GM23338 (cell line): ENCODE results near the gene USH1C.

Experiments
- CREB1 ChIP-seq: fragments of 250-450 bp; sonication (Bioruptor Pico); IDR thresholded peaks from 2 replicates; pipeline ENCODE4 v1.5.0; 2020; ENCODE audit warnings: low read depth, mild to moderate bottlenecking, moderate library complexity
- EZH2 ChIP-seq: fragments of 200-600 bp; sonication (generic); IDR thresholded peaks from one replicate; pipeline ENCODE4 v1.8.0; 2017; ENCODE audit warnings: antibody characterized with exemption, mild to moderate bottlenecking, low read depth; ENCODE audit not compliant: unreplicated experiment
- EZH2phosphoT487 ChIP-seq: fragments of 200-600 bp; sonication (generic); IDR thresholded peaks from one replicate; pipeline ENCODE4 v1.8.1; 2018; ENCODE audit warnings: antibody characterized with exemption; ENCODE audit not compliant: unreplicated experiment
- JUNB ChIP-seq: IDR thresholded peaks from one replicate; pipeline ENCODE4 v1.6.1; 2016; ENCODE audit warnings: antibody characterized with exemption; ENCODE audit not compliant: unreplicated experiment
- NANOG ChIP-seq: IDR thresholded peaks from 2 replicates; pipeline ENCODE4 v1.6.1; 2016; ENCODE audit warnings: antibody characterized with exemption, borderline replicate concordance
- POLR2AphosphoS5 ChIP-seq: IDR thresholded peaks from 2 replicates; pipeline ENCODE4 v1.6.1; 2016; ENCODE audit warnings: antibody characterized with exemption, low read depth
- STAT1 ChIP-seq: IDR thresholded peaks from one replicate; pipeline ENCODE4 v1.6.1; 2016; ENCODE audit warnings: antibody characterized with exemption; ENCODE audit not compliant: unreplicated experiment
- ZNF114 ChIP-seq: fragments of 250-450 bp; sonication (Bioruptor Pico); IDR thresholded peaks from 2 replicates; pipeline ENCODE4 v1.5.0; 2020; ENCODE audit warnings: mild to moderate bottlenecking, moderate library complexity
- ZNF331 ChIP-seq: fragments of 250-450 bp; sonication (Bioruptor Pico); IDR thresholded peaks from 2 replicates; pipeline ENCODE4 v1.5.0; 2020; ENCODE audit warnings: low read depth, mild to moderate bottlenecking, moderate library complexity
- ZNF462 ChIP-seq: fragments of 250-450 bp; sonication (Bioruptor Pico); IDR thresholded peaks from 2 replicates; pipeline ENCODE4 v1.5.0; 2020; ENCODE audit warnings: mild to moderate bottlenecking, moderate library complexity
- TF ChIP-seq, protein P1 (sequence below), 2 experiments: fragments of 200-600 bp in 1 of 2; sonication (generic) in 1 of 2; conservative IDR thresholded peaks; 2 replicates each; pipeline versions ENCODE4 v1.5.1 to v1.6.1; 2016 to 2017; ENCODE audit warnings: antibody characterized with exemption in 2 of 2, low read depth in 2 of 2, mild to moderate bottlenecking in 2 of 2, moderate library complexity in 1 of 2
- TF ChIP-seq, protein P2 (sequence below): IDR thresholded peaks from one replicate; pipeline ENCODE4 v1.6.1; 2018; ENCODE audit warnings: antibody characterized with exemption; ENCODE audit not compliant: unreplicated experiment

DNA sequence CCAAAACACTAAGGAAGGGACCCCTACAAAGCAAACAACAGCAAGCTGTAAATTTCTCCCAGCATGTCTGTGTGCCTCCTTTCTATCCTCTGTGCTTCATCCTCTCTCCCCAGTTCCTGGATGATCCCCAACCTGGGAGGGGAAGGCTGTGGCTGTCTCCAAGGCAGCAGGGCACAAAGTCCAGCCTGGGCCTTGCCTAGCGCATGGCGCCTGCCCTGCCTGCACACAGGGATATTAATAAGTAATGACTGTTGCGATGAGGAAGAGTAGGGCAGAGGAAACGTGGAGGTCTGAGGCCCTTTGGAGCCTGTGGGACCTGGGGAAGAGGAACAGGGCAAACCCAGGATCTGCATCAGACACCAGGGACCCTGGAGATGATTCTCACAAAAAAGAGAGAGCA lies 2.0 kb downstream of the USH1C start:
- TF ChIP-seq, protein P1, sequence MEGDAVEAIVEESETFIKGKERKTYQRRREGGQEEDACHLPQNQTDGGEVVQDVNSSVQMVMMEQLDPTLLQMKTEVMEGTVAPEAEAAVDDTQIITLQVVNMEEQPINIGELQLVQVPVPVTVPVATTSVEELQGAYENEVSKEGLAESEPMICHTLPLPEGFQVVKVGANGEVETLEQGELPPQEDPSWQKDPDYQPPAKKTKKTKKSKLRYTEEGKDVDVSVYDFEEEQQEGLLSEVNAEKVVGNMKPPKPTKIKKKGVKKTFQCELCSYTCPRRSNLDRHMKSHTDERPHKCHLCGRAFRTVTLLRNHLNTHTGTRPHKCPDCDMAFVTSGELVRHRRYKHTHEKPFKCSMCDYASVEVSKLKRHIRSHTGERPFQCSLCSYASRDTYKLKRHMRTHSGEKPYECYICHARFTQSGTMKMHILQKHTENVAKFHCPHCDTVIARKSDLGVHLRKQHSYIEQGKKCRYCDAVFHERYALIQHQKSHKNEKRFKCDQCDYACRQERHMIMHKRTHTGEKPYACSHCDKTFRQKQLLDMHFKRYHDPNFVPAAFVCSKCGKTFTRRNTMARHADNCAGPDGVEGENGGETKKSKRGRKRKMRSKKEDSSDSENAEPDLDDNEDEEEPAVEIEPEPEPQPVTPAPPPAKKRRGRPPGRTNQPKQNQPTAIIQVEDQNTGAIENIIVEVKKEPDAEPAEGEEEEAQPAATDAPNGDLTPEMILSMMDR (conservative IDR thresholded peaks at IDR 0.05; ENCODE audit: low read depth in 2 of 2), result no peak
- TF ChIP-seq JUNB, result no peak
- no peak for TF ChIP-seq EZH2
- TF ChIP-seq, protein P2, sequence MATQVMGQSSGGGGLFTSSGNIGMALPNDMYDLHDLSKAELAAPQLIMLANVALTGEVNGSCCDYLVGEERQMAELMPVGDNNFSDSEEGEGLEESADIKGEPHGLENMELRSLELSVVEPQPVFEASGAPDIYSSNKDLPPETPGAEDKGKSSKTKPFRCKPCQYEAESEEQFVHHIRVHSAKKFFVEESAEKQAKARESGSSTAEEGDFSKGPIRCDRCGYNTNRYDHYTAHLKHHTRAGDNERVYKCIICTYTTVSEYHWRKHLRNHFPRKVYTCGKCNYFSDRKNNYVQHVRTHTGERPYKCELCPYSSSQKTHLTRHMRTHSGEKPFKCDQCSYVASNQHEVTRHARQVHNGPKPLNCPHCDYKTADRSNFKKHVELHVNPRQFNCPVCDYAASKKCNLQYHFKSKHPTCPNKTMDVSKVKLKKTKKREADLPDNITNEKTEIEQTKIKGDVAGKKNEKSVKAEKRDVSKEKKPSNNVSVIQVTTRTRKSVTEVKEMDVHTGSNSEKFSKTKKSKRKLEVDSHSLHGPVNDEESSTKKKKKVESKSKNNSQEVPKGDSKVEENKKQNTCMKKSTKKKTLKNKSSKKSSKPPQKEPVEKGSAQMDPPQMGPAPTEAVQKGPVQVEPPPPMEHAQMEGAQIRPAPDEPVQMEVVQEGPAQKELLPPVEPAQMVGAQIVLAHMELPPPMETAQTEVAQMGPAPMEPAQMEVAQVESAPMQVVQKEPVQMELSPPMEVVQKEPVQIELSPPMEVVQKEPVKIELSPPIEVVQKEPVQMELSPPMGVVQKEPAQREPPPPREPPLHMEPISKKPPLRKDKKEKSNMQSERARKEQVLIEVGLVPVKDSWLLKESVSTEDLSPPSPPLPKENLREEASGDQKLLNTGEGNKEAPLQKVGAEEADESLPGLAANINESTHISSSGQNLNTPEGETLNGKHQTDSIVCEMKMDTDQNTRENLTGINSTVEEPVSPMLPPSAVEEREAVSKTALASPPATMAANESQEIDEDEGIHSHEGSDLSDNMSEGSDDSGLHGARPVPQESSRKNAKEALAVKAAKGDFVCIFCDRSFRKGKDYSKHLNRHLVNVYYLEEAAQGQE, result no peak
- no peak for TF ChIP-seq EZH2phosphoT487
- no peak for TF ChIP-seq ZNF331 (CRISPR knock-in tag)
- no peak for TF ChIP-seq POLR2AphosphoS5
- TF ChIP-seq CREB1 (CRISPR knock-in tag), result no peak
- TF ChIP-seq NANOG, result no peak
- TF ChIP-seq ZNF462, result no peak
- no peak for TF ChIP-seq ZNF114 (CRISPR knock-in tag)
- no peak for TF ChIP-seq STAT1
